Measurements from ENCODE around the gene CDC37L1.
A peak's percentile ranks its signal among the peaks of the same experiment; 100 is the strongest.

CDC37L1 gene

DNA sequence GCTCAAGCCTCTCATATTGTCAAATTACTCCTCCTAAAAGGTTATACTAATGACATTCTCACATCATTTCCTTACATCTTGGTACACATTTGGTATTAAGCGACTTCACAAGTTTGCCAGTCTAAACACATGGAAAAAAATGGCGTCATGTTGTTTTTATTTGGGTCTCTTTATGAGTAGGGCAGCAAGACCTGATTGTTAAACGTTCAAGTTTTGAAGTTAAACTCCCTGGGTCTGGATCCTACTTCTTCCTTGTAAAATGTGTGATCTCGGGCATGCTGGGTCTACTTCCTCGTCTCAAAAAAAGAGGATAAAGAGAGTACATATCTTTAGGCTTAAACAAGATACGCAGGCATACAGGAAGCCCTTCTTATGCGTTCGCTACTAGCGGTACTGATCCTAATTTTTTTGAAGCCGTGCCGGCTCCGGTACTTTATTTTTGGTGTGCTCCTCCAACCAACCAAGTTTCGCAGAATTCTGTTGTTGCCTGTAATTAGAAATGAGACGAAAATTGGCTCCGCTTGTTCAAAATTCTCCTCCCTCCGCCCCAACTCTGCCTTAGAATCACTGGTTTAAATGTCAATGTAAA lies 596 bp upstream of the CDC37L1 start:
- Histone ChIP-seq H3K27ac (ENCODE audit: insufficient read depth in 1 of 2, low read depth in 1 of 2, low read length in 2 of 2, poor library complexity in 1 of 2, severe bottlenecking in 2 of 2) (peak overlapping the region; percentile 88 to 97), H3K9me3 (ENCODE audit: control extremely low read depth in 1 of 5, control insufficient read depth in 4 of 5, insufficient read depth in 2 of 5, low read depth in 1 of 5, low read length in 4 of 5) (no peaks in the 10 kb centered on the region), H3K36me3 (ENCODE audit: control insufficient read depth in 4 of 4, insufficient read depth in 4 of 4, low read length in 3 of 4) (peaks cover 0 to 2% (median 0%) of the 10 kb centered on the region in 4 experiments), H3K27me3 (replicated peaks in 2 of 5; ENCODE audit: control insufficient read depth in 4 of 5, insufficient read depth in 5 of 5, low read length in 4 of 5) (peaks cover 0 to 18% (median 0%) of the 10 kb centered on the region in 5 experiments), H3K4me1 (ENCODE audit: control extremely low read depth in 1 of 4, control insufficient read depth in 4 of 4, insufficient read depth in 4 of 4, low read length in 3 of 4) (peaks cover 6 to 27% (median 13%) of the 10 kb centered on the region in 4 experiments), H3K4me3 (ENCODE audit: control insufficient read depth in 1 of 7, extremely low read depth in 1 of 7, insufficient read depth in 4 of 7, low read depth in 2 of 7, low read length in 6 of 7) (peak overlapping the region; percentile 52 to 95 (median 91))
- DNase-seq, result peak; percentile 40 to 72 (median 60)
- WGBS (ENCODE audit: insufficient coverage), result 0% methylated on average over 12 of the region's 16 CpGs
- ChIA-PET POLR2A (interaction anchor here (1.5 kb wide), 1 partner anchor 62 kb away, joined by 7 read pairs; the partner anchor contains the start of gene AK3), CTCF (interaction anchor here (0.9 to 1.3 kb wide), 4 partner anchors 12 to 27 kb away, joined by 3 to 4 read pairs (median 4); no protein-coding TSS in a partner anchor)

DNA sequence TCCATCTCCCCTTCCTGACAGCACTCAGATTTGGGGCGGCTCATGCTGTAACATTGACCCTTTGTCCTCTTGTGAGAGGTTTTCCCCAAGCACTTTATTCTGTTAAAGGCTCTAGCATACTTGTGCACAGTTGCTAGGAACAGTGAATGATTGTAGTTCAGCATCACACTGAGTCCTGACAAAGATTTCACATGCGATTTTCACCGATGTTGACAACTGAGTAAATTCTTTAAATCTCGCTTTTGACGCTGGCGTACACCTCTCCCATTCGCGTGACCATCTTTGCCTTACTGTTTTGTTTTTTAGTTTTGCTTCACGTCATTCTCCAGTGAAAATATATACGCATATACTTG lies 780 bp downstream of the CDC37L1 start:
- ChIA-PET CTCF (interaction anchor here (1.3 to 1.4 kb wide), 2 partner anchors 11 to 51 kb away, joined by 3 to 4 read pairs; no protein-coding TSS in a partner anchor), POLR2A (interaction anchor here (1.5 kb wide), 1 partner anchor 60 kb away, joined by 7 read pairs; the partner anchor contains the start of gene AK3)
- Histone ChIP-seq H3K9me3 (ENCODE audit: control extremely low read depth in 1 of 5, control insufficient read depth in 4 of 5, insufficient read depth in 2 of 5, low read depth in 1 of 5, low read length in 4 of 5) (no peaks in the 10 kb centered on the region), H3K27ac (ENCODE audit: insufficient read depth in 1 of 2, low read depth in 1 of 2, low read length in 2 of 2, poor library complexity in 1 of 2, severe bottlenecking in 2 of 2) (peak overlapping the region; percentile 88 to 97), H3K36me3 (ENCODE audit: control insufficient read depth in 4 of 4, insufficient read depth in 4 of 4, low read length in 3 of 4) (peaks cover 0 to 7% (median 2%) of the 10 kb centered on the region in 4 experiments), H3K27me3 (replicated peaks in 2 of 5; ENCODE audit: control insufficient read depth in 4 of 5, insufficient read depth in 5 of 5, low read length in 4 of 5) (peaks cover 0 to 8% (median 0%) of the 10 kb centered on the region in 5 experiments), H3K4me1 (ENCODE audit: control extremely low read depth in 1 of 4, control insufficient read depth in 4 of 4, insufficient read depth in 4 of 4, low read length in 3 of 4) (peaks cover 6 to 27% (median 13%) of the 10 kb centered on the region in 4 experiments), H3K4me3 (ENCODE audit: control insufficient read depth in 1 of 7, extremely low read depth in 1 of 7, insufficient read depth in 4 of 7, low read depth in 2 of 7, low read length in 6 of 7) (peak overlapping the region; percentile 52 to 95 (median 91))
- no peak for DNase-seq
- 17% methylated on average over 7 of the region's 10 CpGs for WGBS (ENCODE audit: insufficient coverage)

DNA sequence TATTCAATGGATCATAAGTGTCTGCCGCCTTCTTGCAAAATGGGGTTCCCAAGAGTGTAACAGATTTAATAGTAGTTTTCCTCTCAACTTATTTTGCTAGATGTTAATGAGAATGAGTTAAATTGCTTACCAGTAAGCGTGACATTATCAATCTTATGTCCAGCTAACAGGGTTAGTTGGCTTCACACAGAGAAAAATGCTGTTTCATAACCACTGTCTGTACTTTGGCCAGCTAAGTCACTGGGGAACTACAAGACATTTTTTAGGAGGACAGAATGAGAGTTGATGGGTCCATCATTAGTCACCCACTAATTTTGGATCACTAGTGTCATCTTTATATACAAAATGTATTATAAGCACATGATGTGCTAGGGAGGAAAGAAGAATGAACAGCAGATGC lies 1.4 kb downstream of the CDC37L1 start:
- peaks cover 6 to 27% (median 13%) of the 10 kb centered on the region in 4 experiments for H3K4me1 ChIP-seq (ENCODE audit: control extremely low read depth in 1 of 4, control insufficient read depth in 4 of 4, insufficient read depth in 4 of 4, low read length in 3 of 4)
- H3K9me3 ChIP-seq (ENCODE audit: control extremely low read depth in 1 of 5, control insufficient read depth in 4 of 5, insufficient read depth in 2 of 5, low read depth in 1 of 5, low read length in 4 of 5), result no peaks in the 10 kb centered on the region
- ChIA-PET CTCF (interaction anchor here (1.0 to 1.4 kb wide), 3 partner anchors 52 to 64 kb away, joined by 3 to 4 read pairs (median 3); partner anchors contain the start of gene AK3), POLR2A (interaction anchor here (0.7 kb wide), 1 partner anchor 36 kb away, joined by 3 read pairs; no protein-coding TSS in a partner anchor)
- peak overlapping the region in 1 of 2 experiments; percentile 97 for H3K27ac ChIP-seq (ENCODE audit: insufficient read depth in 1 of 2, low read depth in 1 of 2, low read length in 2 of 2, poor library complexity in 1 of 2, severe bottlenecking in 2 of 2)
- H3K4me3 ChIP-seq (ENCODE audit: control insufficient read depth in 1 of 7, extremely low read depth in 1 of 7, insufficient read depth in 4 of 7, low read depth in 2 of 7, low read length in 6 of 7), result peak overlapping the region in 6 of 7 experiments; percentile 80 to 95 (median 92)
- DNase-seq, result peak in 2 of 3 donors; percentile 25 to 26
- peaks cover 0 to 6% (median 0%) of the 10 kb centered on the region in 5 experiments for H3K27me3 ChIP-seq (replicated peaks in 2 of 5; ENCODE audit: control insufficient read depth in 4 of 5, insufficient read depth in 5 of 5, low read length in 4 of 5)
- H3K36me3 ChIP-seq (ENCODE audit: control insufficient read depth in 4 of 4, insufficient read depth in 4 of 4, low read length in 3 of 4), result peaks cover 1 to 12% (median 3%) of the 10 kb centered on the region in 4 experiments
- 40% methylated on average over 1 of the region's 2 CpGs for WGBS (ENCODE audit: insufficient coverage)

DNA sequence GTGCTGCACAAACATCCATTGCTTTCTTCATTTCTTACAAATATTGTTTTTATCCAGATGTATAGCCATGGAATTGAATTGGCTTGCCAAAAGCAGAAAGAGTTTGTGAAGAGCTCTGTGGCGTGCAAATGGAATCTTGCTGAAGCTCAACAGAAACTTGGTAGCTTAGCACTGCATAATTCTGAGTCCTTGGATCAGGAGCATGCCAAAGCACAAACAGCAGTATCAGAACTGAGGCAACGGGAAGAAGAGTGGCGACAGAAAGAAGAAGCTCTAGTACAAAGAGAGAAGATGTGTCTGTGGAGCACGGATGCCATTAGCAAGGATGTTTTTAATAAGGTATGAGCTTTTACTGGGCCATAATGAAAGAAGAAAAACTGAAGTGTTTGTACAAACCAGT lies 5.5 kb downstream of the CDC37L1 start:
- Histone ChIP-seq H3K27me3 (replicated peaks in 2 of 5; ENCODE audit: control insufficient read depth in 4 of 5, insufficient read depth in 5 of 5, low read length in 4 of 5) (no peaks in the 10 kb centered on the region), H3K4me3 (ENCODE audit: control insufficient read depth in 1 of 7, extremely low read depth in 1 of 7, insufficient read depth in 4 of 7, low read depth in 2 of 7, low read length in 6 of 7) (no peak overlapping the region), H3K27ac (ENCODE audit: insufficient read depth in 1 of 2, low read depth in 1 of 2, low read length in 2 of 2, poor library complexity in 1 of 2, severe bottlenecking in 2 of 2) (no peak overlapping the region), H3K36me3 (ENCODE audit: control insufficient read depth in 4 of 4, insufficient read depth in 4 of 4, low read length in 3 of 4) (peaks cover 6 to 25% (median 14%) of the 10 kb centered on the region in 4 experiments), H3K4me1 (ENCODE audit: control extremely low read depth in 1 of 4, control insufficient read depth in 4 of 4, insufficient read depth in 4 of 4, low read length in 3 of 4) (peaks cover 6 to 16% (median 10%) of the 10 kb centered on the region in 4 experiments), H3K9me3 (ENCODE audit: control extremely low read depth in 1 of 5, control insufficient read depth in 4 of 5, insufficient read depth in 2 of 5, low read depth in 1 of 5, low read length in 4 of 5) (no peaks in the 10 kb centered on the region)
- ChIA-PET CTCF (interaction anchor here (1.0 to 1.2 kb wide), 2 partner anchors 17 to 58 kb away, joined by 3 to 8 read pairs; no protein-coding TSS in a partner anchor), POLR2A (no interaction called here)
- 98% methylated on average over 4 of the region's 4 CpGs for WGBS (ENCODE audit: insufficient coverage)
- no peak for DNase-seq

DNA sequence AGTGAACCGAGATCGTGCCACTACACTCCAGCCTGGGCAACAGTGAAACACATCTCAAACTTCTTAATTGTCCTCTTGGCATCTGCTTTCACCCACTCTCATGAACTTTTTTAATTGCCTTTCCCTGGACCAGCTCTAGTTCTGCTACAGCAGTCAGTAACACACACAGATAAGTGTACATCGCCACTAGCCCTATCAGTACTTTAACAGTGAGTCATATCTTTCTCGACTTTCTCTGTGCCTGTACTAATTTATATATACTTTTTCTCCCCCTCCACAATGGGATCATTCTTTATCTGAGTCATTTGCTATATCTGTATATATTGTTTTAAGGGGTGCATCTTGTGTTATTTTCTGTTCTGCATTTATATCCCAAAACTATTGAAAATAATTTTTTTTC lies 6.7 kb downstream of the CDC37L1 start:
- Histone ChIP-seq H3K4me1 (ENCODE audit: control extremely low read depth in 1 of 4, control insufficient read depth in 4 of 4, insufficient read depth in 4 of 4, low read length in 3 of 4) (peaks cover 0 to 3% (median 0%) of the 10 kb centered on the region in 4 experiments), H3K4me3 (ENCODE audit: control insufficient read depth in 1 of 7, extremely low read depth in 1 of 7, insufficient read depth in 4 of 7, low read depth in 2 of 7, low read length in 6 of 7) (no peak overlapping the region), H3K36me3 (ENCODE audit: control insufficient read depth in 4 of 4, insufficient read depth in 4 of 4, low read length in 3 of 4) (peaks cover 10 to 36% (median 22%) of the 10 kb centered on the region in 4 experiments), H3K9me3 (ENCODE audit: control extremely low read depth in 1 of 5, control insufficient read depth in 4 of 5, insufficient read depth in 2 of 5, low read depth in 1 of 5, low read length in 4 of 5) (no peaks in the 10 kb centered on the region), H3K27ac (ENCODE audit: insufficient read depth in 1 of 2, low read depth in 1 of 2, low read length in 2 of 2, poor library complexity in 1 of 2, severe bottlenecking in 2 of 2) (no peak overlapping the region), H3K27me3 (replicated peaks in 2 of 5; ENCODE audit: control insufficient read depth in 4 of 5, insufficient read depth in 5 of 5, low read length in 4 of 5) (no peaks in the 10 kb centered on the region)
- no peak for DNase-seq
- 100% methylated on average over 2 of the region's 4 CpGs for whole genome bisulfite sequencing (ENCODE audit: insufficient coverage)
- POLR2A ChIA-PET, result no interaction called here
- CTCF ChIA-PET, result no interaction called here

DNA sequence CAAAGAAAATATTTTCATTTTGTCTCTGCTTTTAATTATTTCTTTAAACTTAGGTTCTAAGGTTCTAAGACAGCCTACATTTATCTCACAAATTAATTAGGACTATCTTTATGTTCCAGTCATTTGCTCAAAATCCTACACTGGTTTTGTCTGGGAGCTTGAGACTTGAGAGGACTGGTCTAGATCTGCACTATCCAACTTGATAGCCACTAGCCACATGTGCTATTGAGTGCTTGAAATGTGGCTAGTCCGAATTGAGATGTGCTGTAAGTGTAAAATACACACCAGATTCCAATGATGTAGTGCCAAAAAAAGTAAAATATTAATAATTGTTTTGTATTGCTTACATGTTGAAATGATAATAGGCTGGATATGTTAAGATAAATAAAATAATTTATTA lies 7.2 kb downstream of the CDC37L1 start:
- WGBS (ENCODE audit: insufficient coverage), result no CpG with 5 or more reads among the region's 1 CpG
- CTCF ChIA-PET, result no interaction called here

DNA sequence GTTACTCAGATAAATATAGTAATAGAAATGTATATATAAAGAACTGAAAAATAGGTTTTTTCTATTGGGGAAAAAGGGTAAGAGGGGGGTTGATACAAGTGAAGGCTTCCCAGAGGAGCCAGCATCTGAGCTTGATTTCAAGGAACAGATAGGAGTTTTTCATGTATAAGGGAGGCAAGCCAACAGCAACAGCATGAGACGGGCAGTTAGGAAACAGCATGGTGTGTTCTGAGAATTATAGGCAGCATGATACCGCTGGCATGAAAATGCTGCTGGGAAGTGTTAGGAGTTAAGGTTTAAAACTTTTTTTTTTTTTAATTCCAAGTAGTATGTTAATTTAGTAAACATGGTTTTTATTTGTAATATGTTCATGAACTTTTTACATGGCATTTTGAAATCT lies 9.7 kb downstream of the CDC37L1 start:
- Histone ChIP-seq H3K27ac (ENCODE audit: insufficient read depth in 1 of 2, low read depth in 1 of 2, low read length in 2 of 2, poor library complexity in 1 of 2, severe bottlenecking in 2 of 2) (no peak overlapping the region), H3K27me3 (replicated peaks in 2 of 5; ENCODE audit: control insufficient read depth in 4 of 5, insufficient read depth in 5 of 5, low read length in 4 of 5) (no peaks in the 10 kb centered on the region), H3K36me3 (ENCODE audit: control insufficient read depth in 4 of 4, insufficient read depth in 4 of 4, low read length in 3 of 4) (peaks cover 15 to 37% (median 25%) of the 10 kb centered on the region in 4 experiments), H3K4me1 (ENCODE audit: control extremely low read depth in 1 of 4, control insufficient read depth in 4 of 4, insufficient read depth in 4 of 4, low read length in 3 of 4) (no peaks in the 10 kb centered on the region), H3K9me3 (ENCODE audit: control extremely low read depth in 1 of 5, control insufficient read depth in 4 of 5, insufficient read depth in 2 of 5, low read depth in 1 of 5, low read length in 4 of 5) (no peaks in the 10 kb centered on the region), H3K4me3 (ENCODE audit: control insufficient read depth in 1 of 7, extremely low read depth in 1 of 7, insufficient read depth in 4 of 7, low read depth in 2 of 7, low read length in 6 of 7) (no peak overlapping the region)
- ChIA-PET CTCF (no interaction called here), POLR2A (no interaction called here)
- 89% methylated on average over 1 of the region's 2 CpGs for WGBS (ENCODE audit: insufficient coverage)
- no peak for DNase-seq

More for the DNA sequence above, 7.2 kb downstream of the CDC37L1 start:
- no peak for DNase-seq
- no peaks in the 10 kb centered on the region for H3K27me3 ChIP-seq (replicated peaks in 2 of 5; ENCODE audit: control insufficient read depth in 4 of 5, insufficient read depth in 5 of 5, low read length in 4 of 5)
- H3K36me3 ChIP-seq (ENCODE audit: control insufficient read depth in 4 of 4, insufficient read depth in 4 of 4, low read length in 3 of 4), result peaks cover 10 to 39% (median 23%) of the 10 kb centered on the region in 4 experiments
- H3K9me3 ChIP-seq (ENCODE audit: control extremely low read depth in 1 of 5, control insufficient read depth in 4 of 5, insufficient read depth in 2 of 5, low read depth in 1 of 5, low read length in 4 of 5), result no peaks in the 10 kb centered on the region
- H3K27ac ChIP-seq (ENCODE audit: insufficient read depth in 1 of 2, low read depth in 1 of 2, low read length in 2 of 2, poor library complexity in 1 of 2, severe bottlenecking in 2 of 2), result no peak overlapping the region
- POLR2A ChIA-PET, result no interaction called here
- no peaks in the 10 kb centered on the region for H3K4me1 ChIP-seq (ENCODE audit: control extremely low read depth in 1 of 4, control insufficient read depth in 4 of 4, insufficient read depth in 4 of 4, low read length in 3 of 4)
- H3K4me3 ChIP-seq (ENCODE audit: control insufficient read depth in 1 of 7, extremely low read depth in 1 of 7, insufficient read depth in 4 of 7, low read depth in 2 of 7, low read length in 6 of 7), result no peak overlapping the region
